HG03280 (cell line): Measurements from ENCODE around the gene CDH15.
A peak's percentile ranks its signal among the peaks of the same experiment; 100 is the strongest.
"Not testable (repeated sequence)": the region's sequence is repeated elsewhere in the genome, so short reads cannot be mapped to it uniquely, and the experiment has no call there.

Source experiments
- ATAC-seq: cut with Tn5 transposase; IDR thresholded peaks from one replicate; pipeline ENCODE4 v1.9.1; 2021; ENCODE audit warnings: mild to moderate bottlenecking, moderate library complexity; ENCODE audit not compliant: unreplicated experiment

Gene CDH15

DNA sequence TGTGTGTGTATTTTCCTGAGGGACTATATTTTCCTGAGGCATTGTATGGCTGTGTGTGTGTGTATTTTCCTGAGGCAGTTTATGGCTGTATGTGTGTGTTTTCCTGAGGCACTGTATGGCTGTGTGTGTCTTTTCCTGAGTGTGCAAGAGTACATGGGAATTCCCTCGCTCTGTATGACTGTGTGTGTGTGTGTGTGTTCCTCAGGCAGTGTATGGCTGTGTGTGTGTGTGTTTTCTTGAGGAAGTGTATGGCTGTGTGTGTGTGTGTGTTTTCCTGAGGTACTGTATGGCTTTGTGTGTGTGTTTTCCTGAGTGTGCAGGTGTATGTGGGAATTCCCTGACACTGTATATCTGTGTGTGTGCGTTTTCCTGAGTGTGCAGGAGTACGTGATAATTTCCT lies 50.1 kb downstream of the CDH15 start:
- no peak for ATAC-seq

DNA sequence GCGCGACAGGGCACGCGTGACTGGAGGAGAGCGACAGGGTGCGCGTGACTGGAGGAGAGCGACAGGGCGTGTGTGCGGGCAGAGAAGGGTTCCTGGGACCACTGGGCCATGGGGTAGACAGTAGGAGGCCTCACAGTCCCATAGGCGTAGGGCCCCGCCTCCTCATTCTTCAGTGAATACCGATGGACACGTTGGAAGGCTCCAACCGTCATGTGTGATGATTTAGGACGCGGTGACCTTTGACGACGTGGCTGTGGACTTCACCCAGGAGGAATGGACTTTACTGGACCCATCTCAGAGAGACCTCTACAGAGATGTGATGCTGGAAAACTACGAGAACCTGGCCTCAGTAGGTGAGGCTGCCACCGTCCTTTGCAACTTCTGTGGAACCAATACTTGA lies 51.4 kb downstream of the CDH15 start:
- no peak for ATAC-seq

DNA sequence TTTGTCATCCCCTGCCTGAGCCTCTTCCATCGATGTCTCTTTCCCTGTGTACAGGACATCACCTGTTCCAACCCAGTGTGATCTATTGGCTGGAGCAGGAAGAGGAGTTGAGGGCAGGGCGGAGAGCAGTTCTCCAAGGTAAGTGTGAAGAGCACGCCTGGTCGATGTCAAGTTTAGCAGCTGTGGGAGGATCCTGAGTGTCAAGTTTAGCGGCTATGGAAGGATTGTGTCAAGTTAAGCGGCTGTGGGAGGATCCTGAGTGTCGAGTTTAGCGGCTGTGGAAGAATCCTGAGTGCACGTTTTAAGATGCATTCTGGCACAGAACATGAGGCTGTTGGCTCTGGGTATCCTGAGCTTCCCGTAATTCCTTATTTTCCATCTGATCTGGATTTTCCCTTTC lies 53.1 kb downstream of the CDH15 start:
- no peak for ATAC-seq

DNA sequence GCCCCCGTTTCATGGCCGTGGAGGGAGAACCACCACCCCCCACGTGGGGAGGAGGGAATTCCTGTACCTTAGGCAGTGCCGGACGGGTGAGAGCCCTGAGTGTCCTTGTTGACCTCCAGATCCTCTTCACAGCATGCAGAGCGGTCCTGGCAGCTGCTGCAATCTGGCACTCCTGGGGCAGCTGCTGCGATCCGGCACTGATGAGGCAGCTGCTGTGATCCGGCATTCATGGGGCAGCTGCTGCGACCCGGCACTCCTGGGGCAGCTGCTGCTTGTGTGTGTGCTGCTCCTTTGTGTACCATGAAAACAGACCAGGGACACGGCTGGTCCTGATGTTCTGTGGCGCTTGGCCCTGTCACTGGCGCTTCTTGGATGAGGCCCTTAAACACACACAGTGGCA lies 58.7 kb downstream of the CDH15 start:
- no peak for ATAC-seq

DNA sequence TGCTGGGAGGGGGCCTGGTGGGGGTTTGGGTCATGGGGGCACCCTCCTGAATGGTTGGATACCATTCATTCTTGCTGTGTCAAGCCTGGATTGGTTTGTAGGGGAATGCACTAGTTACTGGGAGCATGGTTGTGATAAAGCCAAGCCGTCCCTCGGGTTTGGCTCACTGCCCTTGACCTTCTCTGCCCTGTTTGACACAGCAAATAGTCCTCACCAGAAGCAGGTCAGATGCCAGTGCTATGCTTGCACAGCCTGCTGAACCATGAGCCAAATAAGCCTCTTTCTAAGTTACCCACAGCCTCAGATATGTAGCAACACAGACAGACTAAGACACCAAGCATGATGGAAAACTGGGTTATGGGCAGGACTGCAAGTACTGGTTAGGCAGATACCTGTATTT lies 60.6 kb downstream of the CDH15 start:
- no peak for ATAC-seq

DNA sequence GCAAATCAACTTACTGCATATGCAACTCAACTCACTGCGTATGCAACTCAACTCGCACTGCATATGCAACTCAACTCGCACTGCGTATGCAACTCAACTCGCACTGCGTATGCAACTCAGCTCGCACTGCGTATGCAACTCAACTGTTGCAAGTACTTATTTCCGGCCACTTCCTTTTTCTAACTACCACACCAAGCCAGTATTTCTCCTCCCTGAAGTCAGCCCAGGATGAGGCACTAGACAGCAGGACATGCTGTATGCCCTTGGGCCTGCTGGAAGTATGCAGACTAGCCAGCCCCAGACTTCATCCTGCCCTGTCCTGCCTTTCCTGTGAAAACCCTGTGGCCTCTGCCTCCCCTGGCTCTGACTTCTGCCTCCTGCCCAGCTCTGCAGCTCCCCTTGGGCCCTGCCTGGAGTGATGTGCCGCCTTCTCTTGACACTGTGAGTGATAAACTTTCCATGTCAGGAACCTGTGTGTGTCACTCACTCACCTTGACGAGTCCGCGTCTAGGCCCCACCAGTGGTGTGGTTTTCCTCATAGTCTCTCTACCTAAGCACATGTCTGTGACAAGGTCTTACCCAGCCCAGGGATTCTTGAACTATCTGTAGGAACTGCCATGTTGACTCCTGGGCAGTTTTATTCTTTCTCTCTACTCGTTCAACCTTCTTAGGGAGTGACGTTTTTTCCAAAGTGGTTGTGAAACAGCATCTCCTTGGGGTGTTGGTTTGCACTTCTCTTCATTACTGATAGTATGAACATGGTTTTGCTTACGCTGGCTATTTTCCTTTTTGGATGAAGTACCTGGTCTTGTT lies 62.3 kb downstream of the CDH15 start:
- ATAC-seq = no peak

DNA sequence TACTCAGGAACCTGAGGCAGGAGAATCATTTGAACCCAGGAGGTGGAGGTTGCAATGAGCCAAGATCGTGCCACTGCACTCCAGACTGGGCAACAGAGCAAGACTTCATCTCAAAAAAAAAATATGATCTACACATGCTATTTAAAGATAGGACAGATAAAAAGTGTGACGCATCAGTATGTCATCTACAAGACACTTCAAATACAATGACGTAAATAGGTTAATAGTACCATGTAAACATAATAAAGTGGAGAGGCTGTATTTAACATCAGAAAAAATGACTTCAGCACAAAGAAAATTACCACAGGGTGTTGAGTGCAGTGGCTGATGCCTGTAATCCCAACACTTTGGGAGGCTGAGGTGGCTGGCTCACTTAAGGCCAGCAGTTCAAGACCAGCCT lies 66.2 kb downstream of the CDH15 start:
- no peak for ATAC-seq

DNA sequence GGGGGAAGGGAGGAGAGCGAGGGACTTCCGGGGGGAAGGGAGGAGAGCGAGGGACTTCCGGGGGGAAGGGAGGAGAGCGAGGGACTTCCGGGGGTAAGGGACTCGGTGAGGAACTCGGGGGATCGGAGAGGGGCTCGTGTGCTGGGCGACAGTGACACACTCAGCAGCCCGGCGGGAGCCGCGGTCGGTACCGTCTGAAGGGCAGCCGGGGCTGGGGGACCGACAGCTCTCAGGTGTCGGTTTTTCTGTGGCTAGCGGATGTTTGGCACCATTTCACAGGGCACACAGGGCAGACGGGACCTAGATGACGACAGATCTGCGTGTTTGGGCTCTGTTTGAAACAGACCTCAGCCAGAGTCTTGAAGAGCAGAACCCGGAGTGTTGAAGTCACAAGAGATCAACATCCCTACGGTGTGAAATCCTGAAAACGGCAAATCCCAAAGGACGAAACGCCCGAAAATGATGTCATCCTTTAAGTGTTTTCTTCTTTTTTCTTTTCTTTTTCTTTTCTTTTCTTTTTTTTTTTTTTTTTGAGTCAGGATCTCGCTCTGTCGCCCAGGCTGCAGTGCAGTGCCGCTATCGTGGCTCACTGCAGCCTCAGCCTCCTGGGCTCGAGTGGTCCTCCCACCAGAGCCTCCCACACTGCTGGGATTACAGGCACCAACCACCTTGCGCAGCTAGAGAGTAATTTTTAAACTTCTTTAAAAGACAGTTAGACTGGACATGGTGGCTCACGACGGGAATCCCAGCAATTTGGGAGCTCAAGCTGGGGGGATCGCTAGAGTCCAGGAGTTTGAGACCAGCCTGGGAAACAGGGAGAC lies 69.8 kb downstream of the CDH15 start:
- ATAC-seq = peak; percentile 57

DNA sequence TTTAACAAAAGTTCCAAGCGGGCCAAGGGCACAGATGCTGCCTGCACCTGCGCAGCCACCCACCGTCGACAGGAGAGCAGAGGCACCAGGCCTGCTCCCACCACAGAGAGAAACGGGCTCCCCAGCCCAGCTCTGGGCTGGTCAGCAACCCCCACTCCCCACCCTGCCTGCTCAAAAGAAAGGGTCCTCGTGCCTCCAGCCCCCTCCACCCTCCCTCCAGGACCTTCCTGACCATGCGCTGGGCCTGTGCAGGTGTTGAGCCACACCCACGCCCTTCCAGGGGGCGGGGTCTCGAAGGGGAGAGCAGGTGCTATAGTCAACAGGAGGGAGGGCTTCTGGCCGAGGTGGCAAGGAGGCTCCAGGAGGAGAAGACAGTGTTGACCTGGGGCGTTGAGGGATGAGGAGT lies 71.2 kb downstream of the CDH15 start:
- ATAC-seq = no peak

DNA sequence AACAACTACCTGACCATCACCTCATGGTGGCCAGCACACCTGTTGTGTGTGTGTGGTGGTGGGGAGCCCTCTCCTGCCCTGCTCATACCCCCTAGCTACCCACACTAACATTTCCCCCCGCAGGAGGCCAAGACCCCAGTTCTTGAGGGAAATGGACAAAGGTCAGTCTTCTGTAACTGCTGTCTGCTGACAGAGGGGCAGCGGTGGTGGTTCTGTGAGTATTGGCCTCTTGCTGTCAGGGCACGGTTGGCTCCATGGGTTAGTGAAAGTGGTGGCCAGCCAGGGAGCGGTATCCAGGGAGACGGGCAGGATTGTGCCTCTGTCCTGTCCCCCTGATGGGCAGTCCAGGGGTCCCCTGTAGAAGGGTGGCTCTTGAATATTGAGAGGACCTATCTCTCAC lies 72.1 kb downstream of the CDH15 start:
- no peak for ATAC-seq

DNA sequence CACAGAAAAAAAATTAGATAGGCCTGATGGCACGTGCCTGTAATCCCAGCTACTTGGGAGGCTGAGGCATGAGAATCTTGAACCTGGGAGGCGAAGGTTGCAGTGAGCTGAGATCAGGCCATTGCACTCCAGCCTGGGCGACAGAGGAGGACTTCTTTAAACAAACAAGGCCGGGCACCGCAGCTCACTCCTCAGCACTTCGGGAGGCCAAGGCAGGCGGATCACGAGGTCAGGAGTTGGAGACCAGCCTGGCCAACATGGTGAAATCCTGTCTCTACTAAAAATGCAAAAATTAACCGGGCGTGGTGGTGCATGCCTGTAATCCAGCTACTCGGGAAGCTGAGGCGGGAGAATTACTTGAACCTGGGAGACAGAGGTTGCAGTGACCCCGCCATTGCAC lies 72.7 kb downstream of the CDH15 start:
- ATAC-seq = not testable (repeated sequence)

DNA sequence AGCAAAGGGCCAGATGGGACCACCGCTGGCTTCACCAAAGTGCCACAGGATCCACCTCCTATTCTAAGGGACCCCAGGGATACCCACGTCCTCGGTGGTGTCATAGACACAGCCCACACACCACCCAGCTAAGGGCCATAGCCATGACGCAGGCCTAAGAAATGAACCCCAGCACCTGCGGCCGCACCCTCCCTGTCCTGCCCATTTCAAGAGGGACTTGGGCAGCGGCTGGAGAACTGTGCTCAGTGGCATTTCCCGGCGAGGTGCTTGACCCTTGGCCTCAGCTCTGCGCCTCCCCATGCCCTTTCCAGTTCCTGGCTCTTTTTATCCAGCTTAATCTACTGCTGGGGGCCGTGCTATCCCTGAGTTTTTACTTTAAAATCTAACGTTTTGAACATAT lies 73.2 kb downstream of the CDH15 start:
- no peak for ATAC-seq
